ENCODE measurements around the gene GARRE1. TPM values are rescaled to one million over a fixed set of nuclear protein-coding genes. Genes with fewer than 3 reads are reported as not detected.
A peak's percentile ranks its signal among the peaks of the same experiment; 100 is the strongest.
"Not testable (repeated sequence)": the region's sequence is repeated elsewhere in the genome, so short reads cannot be mapped to it uniquely, and the experiment has no call there.

Gene GARRE1
- total RNA-seq, 1 donor from 2014 or later: 26.8 TPM

GRCh38 chr19:34230820-34231219 lies 23.5 kb upstream of the GARRE1 start:
- DNase-seq (ENCODE audit: low read depth in 2 of 2): no peak

GRCh38 chr19:34231439-34231838 lies 22.9 kb upstream of the GARRE1 start:
- no peak for DNase-seq (ENCODE audit: low read depth in 2 of 2)

GRCh38 chr19:34232566-34233481 lies 21.5 kb upstream of the GARRE1 start:
- DNase-seq (ENCODE audit: low read depth in 2 of 2): peak; percentile 23 to 87

GRCh38 chr19:34235425-34235940 lies 18.9 kb upstream of the GARRE1 start:
- no peak for DNase-seq (ENCODE audit: low read depth in 2 of 2)

GRCh38 chr19:34236035-34236987 lies 18.0 kb upstream of the GARRE1 start:
- DNase-seq (ENCODE audit: low read depth in 2 of 2): no peak

GRCh38 chr19:34237283-34237682 lies 17.1 kb upstream of the GARRE1 start:
- no peak for DNase-seq (ENCODE audit: low read depth in 2 of 2)

- DNase-seq (ENCODE audit: low read depth in 2 of 2): no peak
These were observed 16.4 kb upstream of the GARRE1 start for GRCh38 chr19:34237939-34238338.

GRCh38 chr19:34241513-34242337 lies 12.6 kb upstream of the GARRE1 start:
- peak in 1 of 2 donors; percentile 29 for DNase-seq (ENCODE audit: low read depth in 2 of 2)

- not testable (repeated sequence) for DNase-seq (ENCODE audit: low read depth in 2 of 2)
These were observed 11.0 kb upstream of the GARRE1 start for GRCh38 chr19:34243138-34243875.

- DNase-seq (ENCODE audit: low read depth in 2 of 2): no peak
These were observed 10.3 kb upstream of the GARRE1 start for GRCh38 chr19:34243876-34244578.

GRCh38 chr19:34244611-34245299 lies 9.6 kb upstream of the GARRE1 start:
- DNase-seq (ENCODE audit: low read depth in 2 of 2): no peak

- DNase-seq (ENCODE audit: low read depth in 2 of 2): no peak
These were observed 8.0 kb upstream of the GARRE1 start for GRCh38 chr19:34246340-34246739.

GRCh38 chr19:34248941-34249340 lies 5.4 kb upstream of the GARRE1 start:
- no peak for DNase-seq (ENCODE audit: low read depth in 2 of 2)

- not testable (repeated sequence) for DNase-seq (ENCODE audit: low read depth in 2 of 2)
These were observed 1.2 kb upstream of the GARRE1 start for GRCh38 chr19:34253167-34253566.

GRCh38 chr19:34253681-34254045 lies 691 bp upstream of the GARRE1 start:
- DNase-seq (ENCODE audit: low read depth in 2 of 2): not testable (repeated sequence)

GRCh38 chr19:34254698-34255432 lies 511 bp downstream of the GARRE1 start:
- DNase-seq (ENCODE audit: low read depth in 2 of 2): peak; percentile 34 to 60

GRCh38 chr19:34255546-34255945 lies 1.2 kb downstream of the GARRE1 start:
- no peak for DNase-seq (ENCODE audit: low read depth in 2 of 2)

- DNase-seq (ENCODE audit: low read depth in 2 of 2): no peak
These were observed 2.6 kb downstream of the GARRE1 start for GRCh38 chr19:34256835-34257558.
